Astrocyte of the hippocampus (primary cell): ENCODE results near the gene ZNF837.
"Not testable (repeated sequence)": the region's sequence is repeated elsewhere in the genome, so short reads cannot be mapped to it uniquely, and the experiment has no call there.

Experiments used
- DNase-seq: peaks from one replicate; pipeline ENCODE4 v3.0.0; 2011; ENCODE audit warnings: low read depth, low spot score

ZNF837 gene

GRCh38 chr19:58396691-58397532 lies 16.1 kb upstream of the ZNF837 start:
- no peak for DNase-seq

GRCh38 chr19:58395979-58396627 lies 15.3 kb upstream of the ZNF837 start:
- DNase-seq = peak; percentile 41

DNA sequence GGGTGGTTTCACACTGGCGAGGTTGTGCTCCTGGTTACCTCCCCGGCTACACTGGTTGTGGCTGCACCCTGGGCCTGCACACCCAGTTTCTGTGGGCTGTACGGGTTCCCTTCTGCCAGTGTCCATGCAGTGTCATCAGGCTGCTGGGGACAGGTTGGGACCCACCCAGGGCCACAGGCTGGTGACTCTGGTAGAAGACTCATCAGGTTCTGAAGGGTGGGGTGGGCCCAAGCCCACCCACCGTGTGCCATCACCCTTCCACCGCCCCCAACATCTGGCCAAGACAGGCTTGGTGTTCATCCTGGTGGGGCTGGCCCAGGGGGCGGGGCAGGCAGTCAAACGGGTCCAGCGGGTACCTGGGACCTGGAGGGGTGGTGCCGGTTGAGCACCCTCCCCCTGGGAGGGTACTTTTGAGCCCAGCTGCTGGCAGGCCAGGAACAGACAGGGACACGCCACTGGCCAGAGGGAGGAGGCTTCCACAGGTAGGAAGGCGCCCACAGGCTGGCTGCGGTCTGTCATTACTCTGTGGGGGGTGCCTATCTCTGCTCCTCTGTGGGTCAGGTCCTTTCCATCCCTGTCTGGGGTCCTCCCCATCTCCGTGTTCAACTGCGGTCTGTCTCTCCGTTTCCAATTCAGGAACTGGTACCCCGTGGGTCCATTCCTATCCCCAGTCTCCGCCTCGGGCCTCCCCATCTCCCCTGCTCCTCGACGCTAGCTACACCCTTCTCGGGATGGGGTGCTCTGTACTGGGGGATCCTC lies 14.6 kb upstream of the ZNF837 start, which contains the start of gene RNF225:
Gene RNF225 (plus strand): TSS at position 437 of the 759 bp plus-strand sequence. CDS start 434 bp downstream, outside the sequence.
- DNase-seq = no peak

DNA sequence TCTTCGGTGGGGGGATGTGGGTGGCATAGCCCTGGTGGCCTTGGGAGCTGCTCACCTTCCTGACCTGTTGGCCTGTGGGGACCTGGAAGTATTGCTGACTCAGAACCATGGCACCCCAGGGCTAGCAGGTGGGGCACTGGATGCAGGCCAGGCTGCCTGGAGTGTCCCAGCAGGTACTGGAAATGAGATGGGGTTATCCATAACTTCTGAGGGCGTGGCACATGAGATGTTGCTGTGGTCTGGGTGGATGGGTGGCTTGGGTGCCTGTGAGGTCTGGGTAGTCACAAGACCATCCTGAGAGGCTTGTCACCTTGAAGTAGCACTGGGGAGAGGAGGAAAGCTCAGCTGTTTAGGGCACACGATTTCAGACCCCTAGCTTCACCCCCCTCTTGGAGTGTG lies 14.0 kb upstream of the ZNF837 start:
- DNase-seq = no peak

GRCh38 chr19:58393725-58394033 lies 12.8 kb upstream of the ZNF837 start:
- no peak for DNase-seq

- DNase-seq = no peak
Observed at GRCh38 chr19:58392945-58393724, 12.3 kb upstream of the ZNF837 start.

DNA sequence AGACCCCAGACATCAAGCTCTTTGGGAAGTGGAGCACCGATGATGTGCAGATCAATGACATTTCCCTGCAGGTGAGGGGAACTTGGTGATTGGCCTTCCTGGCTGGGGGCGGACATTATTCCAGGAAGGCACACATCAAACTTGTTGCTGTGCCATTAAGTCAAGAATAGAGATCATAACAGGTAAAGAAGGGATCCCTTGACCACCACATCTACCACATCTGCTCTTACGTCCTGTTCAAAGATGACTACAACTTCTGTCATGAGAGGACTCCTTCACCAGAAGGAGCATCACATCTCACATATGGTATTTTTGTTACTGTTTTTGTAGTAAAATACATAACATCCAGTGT lies 7.3 kb upstream of the ZNF837 start:
- DNase-seq = no peak

DNA sequence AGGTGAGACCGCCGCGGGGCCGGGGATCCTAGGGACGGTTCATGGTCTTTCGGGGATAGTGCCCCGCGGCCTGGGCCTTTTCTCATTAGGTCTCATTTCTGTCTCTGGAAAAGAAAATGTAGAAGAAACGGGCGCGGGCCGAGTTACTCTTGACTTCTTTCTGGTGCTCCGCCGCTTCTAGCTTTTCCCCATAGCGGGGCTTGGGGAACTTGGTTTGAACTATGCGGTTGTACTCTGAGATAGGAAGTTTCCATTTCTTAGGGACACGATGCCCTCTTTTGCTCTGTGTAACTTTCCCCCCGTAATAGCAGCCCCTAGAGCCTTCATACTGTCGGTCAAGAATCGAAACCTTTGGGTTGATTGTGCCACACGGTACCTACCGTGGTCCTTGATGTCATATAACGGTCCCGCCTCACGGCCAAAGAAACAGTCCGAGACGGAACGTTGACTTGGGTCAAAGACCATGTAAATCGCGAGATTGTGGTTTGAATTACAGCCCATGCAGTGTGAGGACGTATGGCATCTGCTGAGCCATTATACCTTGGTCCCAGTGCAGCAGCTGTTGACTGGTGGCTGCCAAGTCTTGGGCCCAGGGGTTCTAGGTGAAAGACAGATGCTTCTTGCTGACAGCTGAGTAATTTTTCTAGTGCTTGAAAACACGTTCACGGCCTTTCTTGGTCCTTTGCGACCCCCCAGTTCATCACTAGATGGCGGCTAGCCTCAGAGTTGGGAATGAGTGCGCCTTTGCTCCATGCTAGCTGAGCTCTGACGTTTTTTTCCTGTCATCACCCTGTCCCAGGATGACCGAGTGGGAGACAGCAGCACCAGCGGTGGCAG lies 6.7 kb upstream of the ZNF837 start:
- no peak for DNase-seq

DNA sequence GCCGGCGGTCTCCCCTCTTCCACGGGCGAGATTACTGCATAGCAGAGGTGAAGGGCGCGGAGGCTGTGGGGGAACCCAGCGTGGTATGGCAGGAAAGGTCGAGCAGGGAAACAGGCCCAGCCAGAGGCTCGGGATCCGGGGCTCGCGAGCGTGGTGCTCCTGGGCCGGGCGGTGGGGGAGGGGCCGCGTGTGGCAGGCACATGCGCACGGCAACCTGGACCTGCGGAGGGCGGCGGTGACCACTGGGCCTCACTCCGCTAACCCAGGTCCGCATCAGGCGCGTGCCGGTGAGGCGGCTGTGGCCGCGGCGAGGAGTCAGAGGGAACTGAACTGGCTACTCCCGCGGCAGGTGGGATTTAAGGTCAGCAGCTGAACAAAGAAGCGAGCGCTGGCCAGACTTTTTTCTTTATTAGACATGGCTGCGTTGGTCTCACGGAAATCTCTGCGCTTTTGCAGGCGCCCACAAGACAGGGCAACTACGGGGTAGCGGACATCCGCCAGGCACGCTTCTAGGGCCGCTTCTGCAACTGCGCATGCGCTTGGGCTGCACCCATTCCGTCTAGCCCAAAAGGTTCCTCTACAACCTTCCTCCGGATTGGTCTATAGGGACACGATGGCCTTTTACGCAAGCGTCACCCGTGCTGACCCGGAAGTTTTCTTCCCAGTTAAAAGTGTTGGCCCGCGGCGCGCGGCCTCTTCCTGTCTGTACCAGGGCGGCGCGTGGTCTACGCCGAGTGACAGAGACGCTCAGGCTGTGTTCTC lies 5.9 kb upstream of the ZNF837 start, which contains the start of gene RPS5:
Gene RPS5 (plus strand): TSS at position 694 of the 762 bp plus-strand sequence. CDS start 869 bp downstream, outside the sequence.
- peak; percentile 99 for DNase-seq

DNA sequence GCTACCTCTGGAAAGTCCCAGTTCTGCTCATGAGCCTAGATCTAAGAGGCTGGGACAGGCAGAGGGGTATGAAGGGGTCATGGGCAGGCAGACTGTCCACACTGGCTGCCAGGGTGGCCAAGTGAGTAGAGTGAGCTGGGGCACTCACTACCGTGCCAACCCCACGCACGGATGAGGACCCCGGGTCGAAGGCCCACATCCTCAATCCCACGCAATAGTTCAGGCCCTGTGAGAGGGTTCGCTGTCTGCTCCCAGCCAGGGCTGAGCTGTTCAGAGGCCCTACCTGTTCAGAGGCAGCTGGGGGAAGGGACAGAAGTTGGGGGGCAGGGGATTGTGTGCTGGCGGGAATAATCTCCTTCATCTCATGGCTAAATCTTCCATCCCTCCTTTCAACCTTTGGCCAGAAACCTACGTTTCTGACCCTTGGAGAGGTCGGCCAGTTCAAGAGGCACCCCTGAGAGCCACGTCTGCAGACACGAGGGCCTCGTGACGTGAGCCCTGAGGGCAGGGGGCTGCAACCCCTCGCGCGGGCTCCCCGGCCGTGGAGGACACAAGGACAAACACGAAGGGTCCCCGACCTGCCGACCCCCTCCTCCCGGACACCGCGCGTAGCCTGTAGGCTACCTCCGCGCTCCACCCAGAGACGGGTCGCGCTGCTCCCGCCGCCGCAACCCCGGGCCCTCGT lies 5.2 kb upstream of the ZNF837 start:
- no peak for DNase-seq

GRCh38 chr19:58385313-58385890 lies 4.6 kb upstream of the ZNF837 start:
- no peak for DNase-seq

- DNase-seq = no peak
Observed at GRCh38 chr19:58382997-58383603, 2.3 kb upstream of the ZNF837 start.

DNA sequence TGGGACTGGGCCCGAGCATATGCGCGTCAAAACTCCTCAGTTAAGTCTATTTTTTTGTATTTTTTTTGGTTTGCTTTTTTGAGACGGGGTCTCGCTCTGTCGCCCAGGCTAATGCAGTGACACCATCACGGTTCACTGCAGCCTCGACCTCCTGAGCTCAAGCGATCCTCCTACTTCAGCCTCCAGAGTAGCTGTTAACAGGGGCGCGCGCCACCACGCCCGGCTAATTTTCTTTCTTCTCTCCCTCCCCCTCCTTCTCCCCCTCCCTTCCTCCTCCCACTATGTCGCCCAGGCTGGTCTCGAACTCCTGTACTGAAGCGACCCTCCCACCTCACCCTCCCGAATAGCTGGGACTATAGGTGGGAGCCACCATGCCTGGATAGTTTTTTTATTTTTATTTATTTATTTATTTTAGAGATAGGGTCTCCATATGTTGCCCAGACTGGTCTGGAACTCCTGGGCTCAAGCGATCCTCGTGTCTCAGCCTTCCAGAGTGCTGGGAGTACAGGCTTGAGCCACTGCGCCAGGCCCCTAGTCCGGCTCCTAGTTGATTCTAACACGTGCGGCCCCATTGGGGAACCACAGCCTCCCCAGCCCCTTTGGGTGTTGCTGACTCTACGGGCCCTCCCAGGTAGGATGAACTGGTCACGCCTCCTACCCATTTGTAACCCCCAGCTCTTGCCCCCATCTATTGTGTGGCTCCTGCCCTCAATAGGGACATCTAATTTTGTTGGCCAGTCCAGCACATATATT lies 806 bp upstream of the ZNF837 start:
- no peak for DNase-seq

DNA sequence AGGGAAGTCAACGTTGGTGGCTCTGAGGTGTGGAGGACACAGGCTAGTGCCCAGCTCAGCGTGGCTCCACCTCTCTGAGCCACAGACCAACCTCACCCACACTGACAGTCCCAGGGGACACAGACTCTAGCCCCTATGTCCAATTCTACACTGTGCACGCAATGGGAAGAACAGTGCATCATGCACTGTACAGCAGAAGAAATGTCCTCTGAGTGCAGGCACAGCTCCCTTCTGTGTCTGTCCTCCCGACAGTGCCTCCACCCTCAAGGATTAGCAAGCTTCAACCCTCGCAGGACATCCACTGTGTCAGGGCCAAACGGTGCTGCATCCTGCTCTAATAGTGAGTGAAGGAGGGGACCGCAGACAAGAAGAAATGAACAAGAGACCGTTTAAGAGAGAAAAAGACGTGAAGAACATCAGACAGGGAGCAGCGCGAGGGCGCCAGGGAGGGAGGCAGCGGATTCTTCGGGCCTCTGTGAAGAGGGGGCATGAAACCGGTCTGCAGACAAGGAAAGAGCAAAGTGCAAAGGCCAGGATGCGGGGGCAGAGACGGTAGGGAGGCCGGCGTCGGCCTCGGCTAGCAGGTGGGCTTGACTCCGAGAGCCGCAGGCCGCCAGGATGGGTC lies 681 bp downstream of the ZNF837 start:
- no peak for DNase-seq

DNA sequence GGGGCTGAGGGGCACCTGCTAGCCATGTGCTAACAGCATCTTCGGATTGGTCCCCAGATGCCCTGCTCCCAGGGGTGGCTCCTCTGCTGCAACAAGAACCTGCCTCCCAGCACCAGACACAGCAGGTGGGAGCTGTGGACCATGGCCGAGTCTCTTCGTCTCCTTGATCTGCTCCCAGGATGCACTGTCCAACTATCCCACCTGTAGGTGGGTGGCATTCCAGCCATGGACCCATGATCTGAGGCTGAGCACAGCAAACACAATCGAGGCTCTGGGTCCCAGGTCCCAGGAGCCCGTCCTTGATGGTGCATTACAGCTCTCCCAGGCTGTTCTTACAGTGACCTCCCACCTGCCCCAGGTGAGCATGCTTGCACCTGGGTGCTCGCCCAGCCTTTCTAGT lies 1.6 kb downstream of the ZNF837 start:
- DNase-seq = no peak

GRCh38 chr19:58376724-58377123 lies 4.1 kb downstream of the ZNF837 start:
- not testable (repeated sequence) for DNase-seq

DNA sequence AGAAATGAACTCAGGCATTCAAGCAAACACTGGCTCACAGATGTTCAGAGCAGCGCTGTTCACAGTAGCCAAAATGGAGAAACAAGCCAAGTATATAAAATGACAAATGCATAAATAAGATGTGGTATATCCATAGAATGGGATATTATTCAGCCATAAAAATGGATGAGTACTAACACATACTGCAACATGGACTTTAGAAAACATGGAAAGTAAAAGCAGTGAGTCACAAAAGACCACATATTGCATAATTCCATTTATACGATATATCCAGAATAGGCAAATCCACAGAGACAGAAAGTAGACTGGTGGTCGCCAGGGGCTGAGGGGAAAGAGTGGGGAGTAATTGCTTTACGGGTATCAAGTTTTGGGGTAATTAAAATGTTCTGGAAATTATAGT lies 6.6 kb downstream of the ZNF837 start:
- no peak for DNase-seq
